GM04503 (cell line): ENCODE data around the gene UBE2D2.

Experiments used
- DNase-seq: peaks from one replicate; pipeline ENCODE4 v3.0.0-alpha.2; 2012; ENCODE audit warnings: low read depth

UBE2D2 gene

GRCh38 chr5:139648205-139649081, 87.3 kb downstream of the UBE2D2 start, which contains the start of gene CXXC5:
Gene CXXC5 (plus strand): TSS chr5:139648349. CDS start chr5:139680524, 32,175 bp downstream.
- no peak for DNase-seq

DNA sequence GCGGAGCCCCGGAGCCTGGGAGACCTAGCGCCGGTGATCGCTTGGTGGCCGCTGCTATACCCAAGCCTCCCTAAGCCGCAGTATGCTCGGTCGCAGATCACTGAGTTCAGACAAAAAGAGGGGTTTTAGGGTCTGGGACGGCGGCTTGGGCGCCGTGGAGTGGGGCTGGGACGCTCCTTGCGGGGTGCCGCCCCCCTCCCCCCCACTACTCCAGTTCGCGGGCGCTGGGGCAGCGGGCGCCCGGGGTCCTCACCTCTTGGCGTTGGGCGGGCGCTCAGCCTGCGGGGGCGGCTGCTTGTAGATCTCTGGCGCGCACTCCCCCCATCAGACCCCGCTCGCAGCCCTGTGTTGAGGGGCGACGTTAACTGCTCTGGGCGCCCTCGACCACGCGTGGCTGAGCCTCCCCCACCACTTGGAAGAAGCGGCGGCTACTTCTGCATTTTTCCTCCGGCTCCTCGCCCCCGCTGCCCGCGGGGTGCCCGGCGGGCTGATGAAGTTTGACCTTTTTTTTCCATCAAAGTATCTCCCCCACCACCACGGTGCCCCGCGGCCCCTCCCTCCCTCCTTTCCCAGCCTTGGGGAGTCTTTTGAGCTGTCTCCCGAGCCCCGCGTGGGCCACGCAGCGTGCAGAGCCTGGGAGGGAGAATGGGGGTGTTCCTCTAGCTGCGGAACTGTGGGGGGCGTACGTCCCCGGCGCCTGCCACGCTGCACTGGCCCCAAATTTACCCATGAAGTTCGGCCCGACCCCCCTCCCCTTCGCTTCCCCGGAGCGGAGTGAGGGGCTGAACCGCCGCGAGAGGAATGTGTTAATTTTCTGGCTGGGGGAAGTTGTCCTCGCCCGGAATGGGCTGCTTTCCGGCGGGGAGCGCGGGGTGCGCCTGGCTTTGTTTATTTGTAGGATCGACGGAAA, 88.2 kb downstream of the UBE2D2 start:
- no peak for DNase-seq

- no peak for DNase-seq
These were observed 89.0 kb downstream of the UBE2D2 start for GRCh38 chr5:139650031-139650688.

- no peak for DNase-seq
These were observed 89.5 kb downstream of the UBE2D2 start for GRCh38 chr5:139650689-139651042.

DNA sequence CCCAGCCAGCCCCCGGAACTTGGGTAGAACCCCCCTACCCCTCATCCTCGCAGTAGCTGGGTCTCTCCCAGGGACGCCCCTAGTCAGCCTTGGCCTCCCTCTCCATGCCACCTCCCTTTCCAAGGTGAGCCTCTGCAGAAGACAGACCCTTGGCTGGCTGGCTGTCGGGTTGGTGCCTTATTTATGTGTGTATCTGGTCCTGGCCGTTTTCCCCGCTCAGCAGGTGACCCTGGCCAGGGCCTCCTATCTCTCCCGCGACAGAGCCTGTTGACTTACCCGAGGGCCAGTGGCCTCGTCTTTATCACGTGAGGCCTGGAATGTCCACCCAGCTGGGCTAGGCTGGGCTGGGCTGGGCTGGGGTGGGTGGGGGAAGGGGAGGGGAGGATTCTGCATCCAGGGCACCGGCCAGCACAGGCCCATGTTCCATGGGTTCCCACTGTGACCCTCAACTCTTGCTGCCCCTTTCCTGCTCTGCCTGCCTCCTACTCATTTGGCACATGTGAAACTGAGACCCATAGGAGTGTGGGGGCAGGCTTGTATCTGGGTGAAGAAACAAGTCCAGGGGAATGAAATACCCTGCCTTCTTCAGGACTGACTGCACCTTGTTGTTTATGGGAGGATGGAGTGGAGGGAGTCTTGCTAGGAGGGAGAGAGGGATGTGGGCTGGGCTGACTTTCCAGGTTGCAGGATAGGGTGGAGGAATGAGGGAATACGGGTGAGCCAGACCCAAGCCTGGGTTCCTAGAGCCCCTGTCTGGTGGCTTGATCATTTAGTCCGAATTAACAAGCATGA, 90.1 kb downstream of the UBE2D2 start:
- DNase-seq, result no peak

DNA sequence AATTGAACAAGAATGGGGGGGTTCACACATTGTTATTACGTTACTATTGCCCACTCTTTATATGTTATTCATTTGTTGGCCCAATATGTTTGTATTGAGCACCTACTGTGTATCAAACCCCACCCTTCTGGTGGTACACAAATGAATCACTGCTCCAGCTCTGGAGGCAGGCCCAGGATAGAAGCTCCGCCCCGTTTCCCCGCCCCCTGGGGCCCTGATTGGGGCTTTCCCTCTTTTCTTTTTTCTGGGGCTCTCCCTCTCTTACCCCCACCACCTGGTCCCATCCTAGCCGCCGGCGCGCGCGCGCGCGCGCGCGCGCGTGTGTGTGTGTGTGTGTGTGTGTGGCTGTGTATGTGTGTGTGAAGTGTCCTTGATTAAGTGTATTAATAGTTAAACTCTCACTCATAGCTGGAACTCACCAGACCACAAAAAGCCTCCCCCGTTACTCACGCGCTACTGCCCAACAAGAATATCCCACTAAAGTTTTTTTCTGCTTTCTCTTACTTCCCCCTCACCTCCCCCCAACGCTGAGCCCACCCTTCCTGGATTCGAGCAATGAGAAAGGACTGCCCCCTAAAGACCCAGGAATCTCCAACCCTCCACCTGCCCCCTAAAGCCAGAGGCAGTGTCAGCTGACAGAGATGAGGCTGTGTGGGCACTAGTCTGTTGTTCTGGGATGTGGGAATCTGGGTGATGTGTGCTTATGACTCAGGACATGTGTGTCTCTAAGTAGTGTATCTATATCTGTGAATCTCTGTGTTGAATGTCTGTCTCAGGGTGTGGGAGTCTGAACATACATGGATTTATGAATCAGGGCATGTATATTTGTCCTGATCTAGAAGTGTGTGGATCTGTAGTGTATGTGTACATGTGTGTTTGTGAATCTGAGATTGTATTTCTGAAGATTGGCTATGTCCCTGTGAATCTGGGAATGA, 91.0 kb downstream of the UBE2D2 start:
- peak; percentile 65 for DNase-seq

DNA sequence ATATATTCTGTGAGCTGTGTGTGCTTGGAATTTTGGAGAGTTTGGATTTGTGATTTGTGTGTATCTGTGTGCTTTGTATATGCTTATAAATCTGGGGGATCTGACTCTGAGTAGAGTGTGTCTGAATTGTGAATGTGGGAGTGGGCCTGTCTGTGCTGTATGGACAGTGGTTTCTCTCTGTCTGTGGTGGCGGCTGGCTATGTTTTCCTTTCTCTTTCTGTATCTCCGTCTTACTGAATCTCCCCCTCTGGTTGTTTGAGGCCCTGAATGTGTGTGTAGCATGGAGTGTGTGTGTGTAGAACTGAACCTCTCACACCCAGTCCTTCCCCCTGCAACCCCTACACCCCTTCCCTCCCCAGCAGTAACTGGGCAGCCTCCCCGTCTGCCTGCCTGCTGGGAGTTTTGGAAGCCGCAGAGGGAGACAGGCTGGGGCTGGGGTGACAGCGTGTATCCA, 91.7 kb downstream of the UBE2D2 start:
- DNase-seq, result no peak

GRCh38 chr5:139653616-139654015, 92.5 kb downstream of the UBE2D2 start:
- no peak for DNase-seq

- DNase-seq, result no peak
These were observed 93.3 kb downstream of the UBE2D2 start for GRCh38 chr5:139654464-139654863.

DNA sequence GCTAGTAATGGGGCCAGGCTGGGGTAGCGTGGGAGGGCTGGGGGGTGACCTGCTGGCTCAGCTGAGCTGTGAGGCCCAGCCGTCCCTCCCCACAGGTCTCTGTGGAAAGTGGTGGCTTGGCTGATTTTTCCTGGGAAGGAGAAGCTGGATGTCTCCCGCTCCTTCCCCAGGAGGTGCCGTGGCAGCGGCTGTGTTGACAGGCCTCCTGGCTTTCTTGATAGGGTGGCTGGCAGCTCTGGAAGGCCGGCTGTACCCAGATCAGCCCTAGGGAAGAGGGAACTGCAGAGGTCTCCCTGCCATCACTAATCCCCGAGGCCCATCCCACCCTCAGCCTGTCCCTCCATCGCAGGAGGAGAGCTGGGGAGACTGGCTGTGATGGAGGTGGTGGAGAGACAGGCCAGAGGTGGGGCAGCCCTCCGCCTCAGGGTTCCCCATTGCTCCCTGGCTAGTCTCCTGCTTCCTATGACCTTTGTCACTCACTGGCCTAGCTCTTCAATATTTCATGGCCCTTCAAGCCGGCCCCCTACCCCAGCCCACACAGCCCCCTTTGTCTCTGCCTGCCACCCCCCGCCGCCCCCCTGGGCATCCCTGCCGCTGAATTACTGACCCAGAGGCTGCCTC, 93.8 kb downstream of the UBE2D2 start:
- DNase-seq, result no peak

- no peak for DNase-seq
These were observed 94.7 kb downstream of the UBE2D2 start for GRCh38 chr5:139655727-139656271.

- DNase-seq, result no peak
These were observed 96.5 kb downstream of the UBE2D2 start for GRCh38 chr5:139657363-139658321.

DNA sequence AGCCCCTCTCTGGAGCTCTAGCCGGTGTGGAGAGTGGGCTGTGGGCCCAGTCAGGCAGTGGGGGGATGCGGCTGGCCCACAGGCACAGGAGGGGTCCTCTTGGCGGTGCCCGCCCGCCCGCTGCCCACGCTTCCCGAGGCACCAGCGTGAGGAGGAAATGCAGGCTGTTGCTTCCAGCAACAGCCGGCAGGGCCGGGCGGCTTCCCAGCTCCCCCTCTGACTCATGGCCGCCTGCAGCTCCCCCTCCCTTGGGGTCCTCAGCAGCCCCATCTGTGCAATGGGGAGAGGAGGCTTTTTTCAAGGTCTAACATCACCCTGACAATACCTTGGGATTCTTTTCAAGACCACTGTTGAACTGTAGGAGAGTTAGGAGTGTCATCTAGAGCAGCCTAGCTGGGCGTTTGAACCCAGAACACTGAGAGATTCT, 97.4 kb downstream of the UBE2D2 start:
- DNase-seq, result no peak

DNA sequence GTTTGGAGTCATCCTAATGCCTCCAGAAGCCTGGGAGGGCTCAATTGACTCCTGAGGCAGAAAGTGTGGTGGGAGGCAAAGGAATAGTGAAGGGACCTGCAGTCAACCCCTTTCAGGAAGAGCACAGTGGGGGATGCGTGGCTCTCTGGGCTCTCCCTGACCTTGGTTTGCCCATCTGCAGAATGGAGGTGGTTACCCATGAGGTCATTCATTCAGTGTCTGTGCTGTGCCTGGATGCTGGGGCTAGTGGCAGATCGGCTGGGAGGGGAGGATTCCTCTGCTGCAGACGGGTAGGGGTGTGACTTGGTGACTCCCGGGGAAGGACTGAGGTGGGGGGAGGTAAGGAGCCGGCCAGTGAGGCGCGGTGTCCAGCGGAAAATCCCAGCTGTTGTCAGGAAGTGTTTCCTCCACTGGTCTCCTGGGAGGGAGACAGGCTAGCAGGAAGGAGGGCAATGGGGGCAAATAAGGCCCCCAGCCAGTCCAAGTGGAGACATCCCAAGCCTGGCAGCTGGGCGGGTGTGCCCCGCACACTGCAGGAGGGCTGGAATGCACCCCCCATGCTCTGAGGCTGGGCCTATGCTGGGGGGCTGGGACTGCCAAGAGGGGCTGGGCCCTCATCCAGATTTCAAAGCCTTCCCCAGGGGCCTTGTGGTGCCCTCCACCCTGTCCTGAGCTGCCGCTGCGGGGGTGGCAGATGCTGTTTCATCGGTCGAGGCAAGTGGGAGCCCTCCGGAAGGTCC, 98.0 kb downstream of the UBE2D2 start:
- no peak for DNase-seq

DNA sequence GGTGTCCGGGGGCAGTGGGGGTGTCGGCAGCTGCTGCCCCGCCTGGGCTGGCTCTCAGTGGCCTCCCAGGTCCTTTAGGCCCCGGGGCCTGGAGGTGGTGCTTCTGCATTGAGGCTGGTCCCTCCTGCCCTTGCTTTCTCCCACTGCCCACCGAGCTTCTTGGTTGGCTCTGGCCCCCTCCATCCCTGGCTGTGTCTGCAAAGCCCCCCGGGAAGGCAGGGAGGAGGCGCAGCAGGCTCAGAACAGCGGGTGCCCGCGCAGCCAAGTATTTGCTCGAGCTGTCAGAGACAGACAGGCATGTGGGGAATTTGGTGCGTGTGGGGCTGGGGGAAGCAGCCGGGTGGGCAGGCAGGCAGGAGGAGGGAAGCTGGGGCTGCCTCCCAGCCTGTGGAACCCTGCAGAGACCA, 98.6 kb downstream of the UBE2D2 start:
- DNase-seq, result no peak

DNA sequence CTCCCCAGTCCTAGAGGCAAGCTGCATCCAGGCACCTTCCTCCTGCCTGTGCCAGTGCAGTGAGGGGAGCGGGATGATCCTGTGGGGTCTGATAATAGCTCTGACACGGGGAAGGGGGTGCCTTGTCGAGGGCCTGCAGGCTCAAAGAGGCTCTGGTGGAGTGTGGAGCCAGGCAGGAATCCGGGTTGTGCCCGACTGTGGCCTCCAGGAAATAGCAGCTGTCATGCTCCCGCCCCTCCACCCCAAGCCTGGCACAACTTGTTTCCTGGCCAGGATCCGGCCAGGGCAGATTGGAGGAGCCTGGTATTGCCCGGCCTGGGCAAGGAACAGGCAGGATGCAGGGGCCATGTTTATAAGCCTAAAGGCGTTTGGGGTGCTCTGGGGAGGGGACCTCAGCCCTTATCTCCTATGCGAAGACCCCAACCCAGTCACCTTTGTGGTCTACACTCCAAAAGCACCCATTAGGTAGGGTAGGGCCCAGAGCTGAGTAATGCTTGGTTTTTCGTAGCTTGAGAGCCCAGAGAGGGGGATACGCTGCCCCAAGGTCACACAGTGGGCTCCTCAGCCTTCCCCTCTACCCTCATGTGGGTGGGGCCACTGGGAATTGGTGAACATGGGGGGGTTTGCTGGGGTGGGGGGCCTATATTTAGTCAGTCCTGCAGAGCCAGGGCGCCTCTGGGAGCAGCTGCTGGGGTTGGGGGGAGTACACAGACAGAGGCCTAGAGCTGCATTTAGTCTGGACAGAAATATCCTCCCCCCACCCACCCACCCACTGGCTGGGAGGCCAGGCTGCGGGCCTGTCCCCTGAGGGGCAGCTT, 99.2 kb downstream of the UBE2D2 start:
- DNase-seq, result no peak
